Measurements from ENCODE around the gene ALG12. TPM values are rescaled to one million over a fixed set of nuclear protein-coding genes. Genes with fewer than 3 reads are reported as not detected.

Gene ALG12
- total and polyA plus RNA-seq, 2 of the 13 experiments (the other 11 are each of a cell fraction or from before 2014, with no cell fraction given) = 7.8 to 15.8 TPM

DNA sequence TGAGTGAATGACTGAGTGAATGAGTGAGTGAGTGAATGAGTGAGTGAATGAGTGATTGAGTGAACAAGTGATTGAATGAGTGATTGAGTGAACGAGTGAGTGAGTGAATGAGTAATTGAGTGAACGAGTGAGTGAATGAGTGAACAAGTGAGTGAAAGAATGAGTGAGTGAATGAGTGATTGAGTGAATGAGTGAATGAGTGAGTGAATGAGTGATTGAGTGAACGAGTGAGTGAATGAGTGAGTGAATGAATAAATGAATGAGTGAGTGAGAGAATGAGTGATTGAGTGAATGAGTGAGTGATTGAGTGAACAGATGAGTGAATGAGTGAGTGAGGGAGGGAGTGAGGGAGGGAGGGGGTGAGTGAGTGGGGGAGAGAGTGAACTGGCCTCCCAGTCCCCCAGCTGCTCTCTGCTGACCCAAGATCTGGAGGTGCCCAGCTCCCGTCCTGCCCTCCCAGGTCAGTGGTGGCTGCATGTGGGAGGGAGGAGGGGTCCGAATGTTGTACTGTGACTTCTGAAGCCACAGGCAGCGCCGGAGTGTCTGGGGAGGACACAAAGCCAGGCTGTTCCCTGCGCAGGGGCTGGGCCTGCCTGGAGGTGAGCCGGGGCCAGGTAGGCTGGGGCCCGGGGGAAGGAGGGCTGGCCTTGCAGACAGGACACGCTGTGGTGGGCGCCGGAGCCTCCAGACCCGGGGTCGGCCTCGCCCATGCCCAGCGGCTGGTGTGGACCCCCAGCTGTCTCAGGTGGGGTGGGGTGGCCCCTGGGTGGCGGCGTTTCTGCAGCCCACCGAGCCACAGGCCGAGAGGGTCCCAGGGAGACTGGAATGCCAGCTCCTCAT lies 24.5 kb upstream of the ALG12 start (continued):
- TF ChIP-seq, protein P1, sequence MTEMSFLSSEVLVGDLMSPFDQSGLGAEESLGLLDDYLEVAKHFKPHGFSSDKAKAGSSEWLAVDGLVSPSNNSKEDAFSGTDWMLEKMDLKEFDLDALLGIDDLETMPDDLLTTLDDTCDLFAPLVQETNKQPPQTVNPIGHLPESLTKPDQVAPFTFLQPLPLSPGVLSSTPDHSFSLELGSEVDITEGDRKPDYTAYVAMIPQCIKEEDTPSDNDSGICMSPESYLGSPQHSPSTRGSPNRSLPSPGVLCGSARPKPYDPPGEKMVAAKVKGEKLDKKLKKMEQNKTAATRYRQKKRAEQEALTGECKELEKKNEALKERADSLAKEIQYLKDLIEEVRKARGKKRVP (CRISPR knock-in tag; IDR thresholded peaks at IDR 0.05) = 0 out of 4 replicates have a peak, but pooled peaks of 1 of the 2 experiments have one; percentile 10
- TF ChIP-seq CCDC6 (CRISPR knock-in tag; IDR thresholded peaks at IDR 0.05) (no peak), KLF13 (CRISPR knock-in tag; IDR thresholded peaks at IDR 0.05) (0 out of 2 replicates have a peak, but pooled peaks have one; percentile 66), DPF2 (CRISPR knock-in tag; IDR thresholded peaks at IDR 0.05; ENCODE audit: borderline replicate concordance, low read depth) (peak; percentile 45; the same call in 1 of the 2 replicates), TGIF2 (CRISPR knock-in tag; IDR thresholded peaks at IDR 0.05) (no peak), FOSL2 (CRISPR knock-in tag; IDR thresholded peaks at IDR 0.05) (peak; percentile 52; the same call in 1 of the 2 replicates), ZNF703 (CRISPR knock-in tag; IDR thresholded peaks at IDR 0.05; ENCODE audit: borderline replicate concordance) (no peak), RARA (CRISPR knock-in tag; IDR thresholded peaks at IDR 0.05) (peak; percentile 70), ZBTB7B (CRISPR knock-in tag; IDR thresholded peaks at IDR 0.05) (peak; percentile 97), FOXP4 (CRISPR knock-in tag; IDR thresholded peaks at IDR 0.05) (peak; percentile 46; the same call in 1 of the 2 replicates), ZNF431 (CRISPR knock-in tag; IDR thresholded peaks at IDR 0.05; ENCODE audit: borderline replicate concordance, low read depth) (0 out of 2 replicates have a peak, but pooled peaks have one; percentile 21), ZNF674 (CRISPR knock-in tag; IDR thresholded peaks at IDR 0.05; ENCODE audit: low read depth) (no peak), PCBP1 (IDR thresholded peaks at IDR 0.05; ENCODE audit: borderline replicate concordance, low read depth, low read length) (no peak), REST (IDR thresholded peaks at IDR 0.05; ENCODE audit: borderline replicate concordance in 1 of 2, low read depth in 1 of 2, low read length in 2 of 2) (no peak), SAFB2 (CRISPR knock-in tag; IDR thresholded peaks at IDR 0.05; ENCODE audit: borderline replicate concordance, low read depth) (no peak), NCOA1 (CRISPR knock-in tag; IDR thresholded peaks at IDR 0.05) (no peak), ZFP36L2 (CRISPR knock-in tag; IDR thresholded peaks at IDR 0.05) (no peak), ZKSCAN8 (CRISPR knock-in tag; IDR thresholded peaks at IDR 0.05; ENCODE audit: borderline replicate concordance) (no peak)
- TF ChIP-seq, protein P2, sequence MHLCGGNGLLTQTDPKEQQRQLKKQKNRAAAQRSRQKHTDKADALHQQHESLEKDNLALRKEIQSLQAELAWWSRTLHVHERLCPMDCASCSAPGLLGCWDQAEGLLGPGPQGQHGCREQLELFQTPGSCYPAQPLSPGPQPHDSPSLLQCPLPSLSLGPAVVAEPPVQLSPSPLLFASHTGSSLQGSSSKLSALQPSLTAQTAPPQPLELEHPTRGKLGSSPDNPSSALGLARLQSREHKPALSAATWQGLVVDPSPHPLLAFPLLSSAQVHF (CRISPR knock-in tag; IDR thresholded peaks at IDR 0.05) = no peak
